HG03575 (cell line): ENCODE data around the gene GALNT2.

Source experiments
- ATAC-seq: cut with Tn5 transposase; IDR thresholded peaks from one replicate; pipeline ENCODE4 v1.9.1; 2021; ENCODE audit not compliant: unreplicated experiment, insufficient number of reproducible peaks, low FRiP score; ENCODE audit errors: extremely low read depth

Gene GALNT2

DNA sequence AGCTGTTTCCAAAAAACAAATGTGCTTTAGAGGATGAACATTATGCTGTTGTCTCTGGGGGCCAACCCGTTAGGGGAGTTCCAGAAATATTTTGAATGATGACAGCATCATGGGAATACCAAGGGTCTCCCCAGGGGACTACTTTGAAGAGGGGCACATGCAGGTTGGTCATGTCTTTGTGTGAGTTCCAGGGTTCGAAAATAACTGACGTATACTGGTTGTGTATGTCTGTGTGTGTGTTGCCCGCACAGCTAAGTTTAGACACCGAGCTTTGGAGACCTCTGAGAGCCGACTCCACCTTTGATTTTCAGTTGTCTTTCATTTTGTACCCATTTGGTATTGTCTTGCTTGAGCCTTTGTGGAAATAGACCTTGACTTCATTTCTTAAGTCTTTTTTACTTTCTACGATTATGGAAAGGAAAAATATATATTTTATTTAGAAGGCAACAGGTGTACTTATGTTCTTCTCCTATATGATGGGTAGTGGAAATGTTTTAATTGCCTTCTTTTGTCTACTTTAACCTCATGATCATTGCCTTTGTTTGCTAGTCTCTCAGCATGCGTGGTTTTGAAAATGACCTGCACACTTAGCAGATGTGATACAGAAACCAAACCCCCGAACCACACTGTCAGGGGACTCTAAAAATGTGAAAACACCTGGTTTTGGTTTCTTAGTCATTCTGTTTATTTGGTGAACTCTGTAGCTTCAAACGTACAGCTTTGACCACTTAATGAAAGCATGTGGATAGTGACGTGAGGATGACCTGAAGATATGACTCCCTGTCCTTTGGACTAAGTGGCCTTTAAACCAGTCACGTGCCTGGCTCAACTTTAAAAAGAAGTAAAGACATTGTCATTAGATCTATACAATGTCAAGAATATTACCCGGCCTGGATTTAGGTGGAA, 56.5 kb downstream of the GALNT2 start:
- ATAC-seq, result peak; percentile 79

GRCh38 chr1:230124186-230125128, 57.4 kb downstream of the GALNT2 start:
- no peak for ATAC-seq

DNA sequence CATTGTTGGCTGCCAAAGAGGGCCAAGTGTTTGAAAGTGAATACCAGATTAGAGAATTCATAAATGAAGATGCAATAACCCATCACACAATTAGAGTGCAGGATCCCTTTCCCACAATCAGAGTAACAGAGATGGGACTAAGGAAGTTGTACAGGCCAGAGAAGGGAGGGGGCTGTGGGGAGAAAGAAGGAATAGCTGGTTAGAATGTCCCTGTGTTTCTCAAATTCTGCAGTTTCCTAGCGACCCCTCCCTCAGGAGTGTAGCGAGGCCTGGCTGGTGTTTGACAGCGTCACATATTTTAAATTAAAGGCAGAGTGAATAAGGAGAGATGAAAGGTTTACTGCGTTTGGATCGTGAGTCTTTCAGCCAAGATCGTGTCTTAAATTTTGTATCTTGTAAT, 58.1 kb downstream of the GALNT2 start:
- ATAC-seq, result no peak

- no peak for ATAC-seq
These were observed 58.8 kb downstream of the GALNT2 start for GRCh38 chr1:230125640-230126528.

GRCh38 chr1:230126529-230127104, 59.6 kb downstream of the GALNT2 start:
- no peak for ATAC-seq

DNA sequence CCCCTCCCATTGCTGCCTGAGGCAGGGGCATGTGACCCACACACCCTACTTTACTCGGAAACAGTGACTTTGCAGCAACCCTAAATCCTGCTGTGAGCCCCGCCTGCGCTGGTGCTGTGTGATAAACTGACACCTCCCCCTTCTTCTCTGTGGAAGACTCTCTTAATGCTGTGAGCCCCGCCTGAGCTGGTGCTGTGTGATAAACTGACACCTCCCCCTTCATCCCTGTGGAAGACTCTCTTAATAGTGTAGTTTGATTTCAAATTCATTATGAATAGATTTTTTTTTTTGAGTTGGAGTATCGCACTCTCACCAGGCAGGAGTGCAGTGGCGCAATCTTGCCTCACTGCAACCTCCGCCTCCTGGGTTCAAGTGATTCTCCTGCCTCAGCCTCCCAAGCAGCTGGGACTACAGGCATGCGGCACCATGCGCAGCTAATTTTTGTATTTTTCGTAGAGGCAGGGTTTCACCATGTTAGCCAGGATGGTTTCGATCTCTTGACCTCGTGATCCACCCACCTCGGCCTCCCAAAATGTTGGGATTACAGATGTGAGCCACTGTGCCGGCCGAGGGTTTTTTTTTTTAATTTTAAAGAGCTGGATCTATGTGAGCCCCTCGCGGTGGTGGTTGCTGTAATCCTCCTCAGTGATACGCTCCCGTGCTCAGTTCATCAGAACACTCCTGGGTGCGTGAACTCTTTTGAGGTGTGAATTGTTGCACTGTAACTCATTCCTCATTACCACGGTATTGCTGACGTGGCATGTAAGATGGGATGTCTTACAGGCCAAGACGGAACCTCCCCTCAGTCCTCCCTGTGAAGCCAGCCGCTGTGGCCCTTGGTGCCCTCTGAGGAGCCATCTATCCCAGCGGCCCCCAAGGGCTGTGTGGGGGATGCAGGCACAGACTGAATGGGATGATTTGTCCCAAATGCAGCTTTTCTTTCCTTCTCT, 60.3 kb downstream of the GALNT2 start:
- ATAC-seq, result no peak

GRCh38 chr1:230128569-230129285, 61.7 kb downstream of the GALNT2 start:
- ATAC-seq, result no peak

- no peak for ATAC-seq
These were observed 62.3 kb downstream of the GALNT2 start for GRCh38 chr1:230129341-230129740.

DNA sequence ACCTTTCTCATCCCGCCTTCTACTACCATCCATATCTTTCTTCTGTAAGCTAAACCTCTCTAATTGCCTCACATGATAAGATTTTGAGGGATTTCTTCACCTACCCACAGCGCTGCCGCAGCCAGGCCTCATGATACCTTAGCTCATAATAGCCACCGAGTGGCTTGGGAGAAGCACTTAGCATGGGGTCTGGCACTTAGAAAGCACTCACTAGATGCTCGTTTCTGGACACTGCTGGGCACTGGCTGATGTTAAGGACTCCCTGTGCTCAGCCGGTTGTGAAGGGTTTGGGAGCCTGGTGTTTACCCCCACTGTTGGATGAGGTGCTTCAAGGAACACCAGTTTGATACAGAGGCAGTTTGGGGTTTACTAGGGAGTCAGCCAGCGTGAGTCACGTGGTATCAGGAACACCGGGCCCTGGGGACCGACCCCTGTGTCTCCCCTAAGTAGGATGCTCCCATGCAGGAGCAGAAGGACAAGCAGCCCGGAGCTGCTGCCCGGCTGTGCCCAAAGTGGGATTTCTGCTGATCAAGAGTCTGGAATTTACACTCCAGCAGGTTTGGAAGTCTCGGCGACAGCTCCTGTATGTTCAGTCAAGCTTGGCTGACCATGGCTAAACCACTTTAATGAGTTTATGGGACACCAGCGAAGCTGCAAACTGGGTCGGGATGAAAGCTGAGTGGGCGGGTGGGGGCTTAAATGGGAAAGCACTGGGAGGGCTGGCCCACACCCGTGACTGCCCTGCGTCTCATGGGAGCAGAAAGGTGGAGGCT, 63.3 kb downstream of the GALNT2 start:
- ATAC-seq, result no peak

GRCh38 chr1:230131457-230131856, 64.4 kb downstream of the GALNT2 start:
- ATAC-seq, result no peak

DNA sequence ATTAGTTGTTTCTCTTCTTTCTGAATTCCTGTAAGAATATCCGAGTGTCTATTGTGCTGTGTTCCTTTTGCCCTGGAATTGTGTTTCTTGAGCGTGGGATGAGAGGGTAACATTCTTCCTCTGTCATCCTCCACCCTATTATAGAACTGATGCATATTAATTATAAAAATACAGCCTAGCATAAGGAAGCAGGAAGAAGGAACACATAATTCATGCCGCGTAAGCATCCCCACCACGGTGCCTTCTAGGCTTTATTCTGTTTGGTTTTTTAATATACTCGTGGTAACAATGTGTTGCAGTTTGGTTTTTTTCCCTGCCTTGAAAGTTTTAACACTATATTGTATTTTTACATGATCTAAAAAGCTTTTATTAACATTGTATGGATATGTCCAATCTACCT, 65.7 kb downstream of the GALNT2 start:
- no peak for ATAC-seq

- no peak for ATAC-seq
These were observed 68.7 kb downstream of the GALNT2 start for GRCh38 chr1:230135726-230136125.

DNA sequence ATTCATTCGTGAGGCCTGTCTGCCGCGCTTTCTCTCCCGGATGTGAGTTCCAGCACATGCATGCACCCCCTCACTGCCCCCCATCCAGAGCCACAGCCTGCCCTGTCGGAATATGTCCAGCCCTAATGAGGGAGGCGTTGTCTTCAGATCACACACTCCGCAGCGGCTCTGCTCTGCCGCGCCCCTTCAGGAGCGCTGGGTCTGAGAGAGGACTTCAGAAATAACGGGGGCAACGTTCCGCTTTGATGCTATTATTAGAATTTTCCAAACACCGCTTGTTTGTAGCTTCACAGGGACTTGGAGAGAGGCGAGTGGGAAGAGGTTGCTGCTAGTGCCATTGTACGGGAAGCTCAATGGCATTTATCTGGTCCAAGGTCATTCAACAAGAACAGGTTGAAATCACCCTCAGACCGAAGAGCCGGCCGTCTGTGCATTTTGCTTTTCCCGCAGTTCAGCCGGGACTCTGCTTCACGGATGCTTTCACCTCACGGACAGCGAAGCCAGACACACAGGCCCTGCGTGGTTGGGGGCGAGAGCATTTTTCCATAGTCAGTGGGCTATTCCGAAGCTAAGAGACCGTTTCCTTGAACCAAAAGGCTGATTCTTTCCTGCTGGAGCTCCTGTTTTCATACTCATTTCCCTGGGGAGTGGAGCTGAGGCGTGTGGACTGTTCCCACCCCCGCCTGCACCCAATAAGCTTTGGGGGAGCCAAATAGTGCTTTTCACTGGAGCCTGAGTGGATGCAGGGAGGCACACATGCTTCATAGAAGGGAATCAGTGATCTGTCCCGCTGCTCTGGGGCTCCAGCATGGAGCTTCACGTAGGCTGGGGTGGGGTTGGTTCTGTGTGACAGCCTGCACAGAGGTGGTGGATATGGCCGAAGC, 69.7 kb downstream of the GALNT2 start:
- no peak for ATAC-seq

- ATAC-seq, result no peak
These were observed 70.3 kb downstream of the GALNT2 start for GRCh38 chr1:230137337-230137815.

DNA sequence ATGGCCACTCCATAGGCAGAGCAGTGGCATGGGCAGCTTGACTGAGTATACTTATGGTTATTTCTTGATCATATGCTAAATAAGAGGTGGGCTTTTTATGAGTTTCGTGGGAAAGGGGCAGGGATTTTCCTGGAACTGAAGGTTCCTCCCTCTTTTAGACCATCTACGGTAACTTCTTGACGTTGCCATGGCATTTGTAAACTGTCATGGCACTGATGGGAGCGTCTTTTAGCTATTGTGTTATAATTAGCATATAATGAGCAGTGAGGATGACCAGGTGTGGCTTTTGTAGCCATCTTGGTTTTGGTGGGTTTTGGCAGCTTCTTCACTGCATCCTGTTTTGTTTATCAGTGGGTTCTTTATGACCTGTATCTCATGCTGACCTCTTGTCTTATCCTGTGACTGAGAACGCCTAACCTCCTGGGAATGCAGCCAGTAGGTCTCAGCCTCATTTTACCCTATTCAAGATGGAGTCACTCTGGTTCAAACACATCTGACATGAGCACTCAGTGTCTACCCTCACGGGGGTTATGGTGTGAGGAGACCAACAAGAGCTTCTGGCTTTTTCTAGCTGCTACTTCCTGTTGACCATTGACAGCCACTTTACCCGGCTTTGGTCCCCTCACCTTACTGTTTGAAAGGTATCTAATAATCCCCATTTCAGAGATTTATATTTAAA, 71.7 kb downstream of the GALNT2 start:
- no peak for ATAC-seq
